HCT116 (cell line): Measurements from ENCODE around the gene MZT1. TPM values are rescaled to one million over a fixed set of nuclear protein-coding genes. Genes with fewer than 3 reads are reported as not detected.

Experiments used
- ATAC-seq: fragments of 200-7000 bp; cut with Tn5 transposase; 2 replicates; pipeline ENCODE4 v1.9.1; 2020; ENCODE audit warnings: mild to moderate bottlenecking, moderate library complexity
- BruUV-seq: library from RNA; stranded (reverse); fragments of 400-500 nt; replicated peaks from 2 replicates; lab custom pipeline; 2021; lab: Mats Ljungman, UMichigan
- CTCF ChIA-PET: fragments of 300-600 bp; sonication (Branson Sonifier 250); formaldehyde crosslinking; loops from one replicate; lab custom pipeline; 2021; ENCODE audit warnings: antibody characterized with exemption; lab: Charles Lee
- POLR2A ChIA-PET: fragments of 300-600, 350-600 bp; sonication (Branson Sonifier 250); formaldehyde crosslinking; loops from one replicate; lab custom pipeline; 2021; ENCODE audit warnings: antibody characterized with exemption; lab: Charles Lee
- RAD21 ChIA-PET, 2 experiments: fragments of 300-600 bp; sonication (Branson Sonifier 250); formaldehyde crosslinking; loops; one replicate each; lab custom pipeline; 2023; ENCODE audit warnings: low total read pairs in 2 of 2; ENCODE audit not compliant: uncharacterized antibody in 2 of 2, unreplicated experiment in 2 of 2, low non-redundant PET in 1 of 2; lab: Charles Lee
- DNase-seq: peaks from one replicate; pipeline ENCODE4 v3.0.0-alpha.2; 2010; ENCODE audit warnings: low read depth, low spot score
- H2AFZ ChIP-seq: fragments of 200-600 bp; shearing (Covaris generic), sonication (generic); 2 replicates; pipeline ENCODE4 v1.6.1; 2017; ENCODE audit warnings: low read depth, mixed run types, mixed read lengths, antibody characterized with exemption, low read length; ENCODE audit not compliant: poor library complexity, severe bottlenecking
- H3K27ac ChIP-seq: 2 replicates; pipeline ENCODE4 v1.5.1; 2012; ENCODE audit warnings: low read depth, low read length
- H3K27me3 ChIP-seq: fragments of 200-600 bp; sonication (generic); 2 replicates; pipeline ENCODE4 v1.6.1; 2016; ENCODE audit warnings: mixed run types, low read length, mixed read lengths; ENCODE audit not compliant: insufficient read depth
- H3K36me3 ChIP-seq, 2 experiments: fragments of 200-500 bp in 1 of 2; fragments of 200-600 bp in 1 of 2; sonication (Bioruptor generic) in 1 of 2; sonication (generic) in 1 of 2; 2 replicates each; pipeline versions ENCODE4 v1.5.1 to v1.6.1; 2014 to 2016; ENCODE audit warnings: low read length in 2 of 2, inconsistent platforms in 1 of 2, mixed read lengths in 1 of 2, mixed run types in 1 of 2; ENCODE audit not compliant: insufficient read depth in 2 of 2, control insufficient read depth in 1 of 2
- H3K4me1 ChIP-seq, 2 experiments: fragments of 200-600 bp in 1 of 2; sonication (generic) in 1 of 2; 2 replicates each; pipeline versions ENCODE4 v1.5.1 to v1.6.1; 2012 to 2017; ENCODE audit warnings: low read length in 2 of 2, inconsistent platforms in 1 of 2, mild to moderate bottlenecking in 1 of 2, mixed read lengths in 1 of 2, mixed run types in 1 of 2, moderate library complexity in 1 of 2; ENCODE audit not compliant: insufficient read depth in 2 of 2, control insufficient read depth in 1 of 2
- H3K4me2 ChIP-seq: fragments of 200-600 bp; sonication (generic); 2 replicates; pipeline ENCODE4 v1.6.1; 2017; ENCODE audit warnings: mixed run types, low read length, mixed read lengths
- H3K4me3 ChIP-seq, 2 experiments: fragments of 200-600 bp in 1 of 2; sonication (generic) in 1 of 2; replicated peaks in 1 of 2; 2 replicates each; pipeline ENCODE4 v1.5.1; 2011 to 2016; ENCODE audit warnings: low read length in 2 of 2, control low read depth in 1 of 2, low read depth in 1 of 2, mild to moderate bottlenecking in 1 of 2, mixed read lengths in 1 of 2, mixed run types in 1 of 2
- H3K79me2 ChIP-seq: fragments of 200-600 bp; sonication (generic); 2 replicates; pipeline ENCODE4 v1.6.1; 2017; ENCODE audit warnings: mild to moderate bottlenecking, mixed run types, low read length, moderate library complexity, mixed read lengths; ENCODE audit not compliant: insufficient read depth
- H3K9ac ChIP-seq: fragments of 200-600 bp; sonication (generic); 2 replicates; pipeline ENCODE4 v1.6.1; 2016; ENCODE audit warnings: low read length, mixed read lengths
- H3K9me2 ChIP-seq: fragments of 200-600 bp; sonication (generic), shearing (Covaris generic); 2 replicates; pipeline ENCODE4 v1.6.1; 2017; ENCODE audit warnings: mixed run types, mild to moderate bottlenecking, moderate library complexity; ENCODE audit not compliant: insufficient read depth
- H3K9me3 ChIP-seq, 2 experiments: fragments of 200-500 bp in 1 of 2; fragments of 200-600 bp in 1 of 2; sonication (Bioruptor generic) in 1 of 2; sonication (generic) in 1 of 2; 2 replicates each; pipeline ENCODE4 v1.6.1; 2014 to 2017; ENCODE audit warnings: low read length in 2 of 2, mixed read lengths in 2 of 2, inconsistent platforms in 1 of 2, low read depth in 1 of 2, mild to moderate bottlenecking in 1 of 2, mixed run types in 1 of 2, moderate library complexity in 1 of 2; ENCODE audit not compliant: control insufficient read depth in 1 of 2, insufficient read depth in 1 of 2
- H4K20me1 ChIP-seq: fragments of 200-600 bp; sonication (generic), shearing (Covaris generic); 2 replicates; pipeline ENCODE4 v1.6.1; 2017; ENCODE audit warnings: mixed run types, mild to moderate bottlenecking, moderate library complexity; ENCODE audit not compliant: insufficient read depth
- CEBPB ChIP-seq: IDR thresholded peaks from 2 replicates; pipeline ENCODE4 v1.6.1; 2012; ENCODE audit warnings: low read depth
- EGR1 ChIP-seq: IDR thresholded peaks from 2 replicates; pipeline ENCODE4 v1.6.1; 2012; ENCODE audit warnings: low read depth
- ELF1 ChIP-seq: IDR thresholded peaks from 2 replicates; pipeline ENCODE4 v1.6.1; 2012; ENCODE audit warnings: low read depth, borderline replicate concordance
- EZH2phosphoT487 ChIP-seq: fragments of 200-600 bp; IDR thresholded peaks from 2 replicates; pipeline ENCODE4 v1.6.1; 2018; ENCODE audit warnings: antibody characterized with exemption, borderline replicate concordance
- FOSL1 ChIP-seq: IDR thresholded peaks from 2 replicates; pipeline ENCODE4 v1.6.1; 2012; ENCODE audit warnings: low read depth
- JUND ChIP-seq: IDR thresholded peaks from 2 replicates; pipeline ENCODE4 v1.6.1; 2012
- POLR2AphosphoS5 ChIP-seq: IDR thresholded peaks from 2 replicates; pipeline ENCODE4 v1.6.1; 2011; ENCODE audit warnings: mild to moderate bottlenecking, low read depth, low read length, moderate library complexity
- RAD21 ChIP-seq: IDR thresholded peaks from 2 replicates; pipeline ENCODE4 v1.6.1; 2012; ENCODE audit warnings: low read depth, mild to moderate bottlenecking
- SIN3A ChIP-seq: IDR thresholded peaks from 2 replicates; pipeline ENCODE4 v1.6.1; 2012; ENCODE audit warnings: low read depth
- SP1 ChIP-seq: IDR thresholded peaks from 2 replicates; pipeline ENCODE4 v1.6.1; 2012; ENCODE audit warnings: low read depth
- SRF ChIP-seq: IDR thresholded peaks from 2 replicates; pipeline ENCODE4 v1.6.1; 2012; ENCODE audit warnings: low read depth
- YY1 ChIP-seq: IDR thresholded peaks from 2 replicates; pipeline ENCODE4 v1.6.1; 2011; ENCODE audit warnings: low read length, low read depth, moderate library complexity, mild to moderate bottlenecking; ENCODE audit not compliant: insufficient replicate concordance; ENCODE audit errors: extremely low read depth
- ZNF274 ChIP-seq: fragments of 200-500 bp; sonication (Bioruptor generic); IDR thresholded peaks from 2 replicates; pipeline ENCODE4 v1.6.1; 2014; ENCODE audit warnings: mild to moderate bottlenecking, low read depth, low read length, inconsistent platforms
- intact Hi-C: fragments of 100-400 bp; cut with micrococcal nuclease; formaldehyde crosslinking; loops from 2 replicates; pipeline ENCODE4 v1.10.0; 2022
- total RNA-seq: library from RNA; stranded (reverse); gene quantifications from one replicate; pipeline ENCODE4 v1.2.1, GENCODE V29; 2021; ENCODE audit not compliant: unreplicated experiment
- TF ChIP-seq, protein P1 (sequence below): IDR thresholded peaks from 2 replicates; pipeline ENCODE4 v1.6.1; 2012; ENCODE audit warnings: low read depth
- TF ChIP-seq, protein P2 (sequence below), 3 experiments: fragments of 200-600 bp in 1 of 3; sonication (generic) in 1 of 3; IDR thresholded peaks in 2 of 3; conservative IDR thresholded peaks in 1 of 3; 2 replicates each; pipeline ENCODE4 v1.5.1; 2012 to 2017; ENCODE audit warnings: low read depth in 2 of 3, low read length in 2 of 3, antibody characterized with exemption in 1 of 3, borderline replicate concordance in 1 of 3, control low read depth in 1 of 3, mild to moderate bottlenecking in 1 of 3, mixed read lengths in 1 of 3, mixed run types in 1 of 3, moderate library complexity in 1 of 3; ENCODE audit not compliant: insufficient read depth in 1 of 3
- TF ChIP-seq, protein P3 (sequence below): IDR thresholded peaks from 2 replicates; pipeline ENCODE4 v1.6.1; 2012
- TF ChIP-seq, protein P4 (sequence below): IDR thresholded peaks from 2 replicates; pipeline ENCODE4 v1.6.1; 2011; ENCODE audit warnings: mild to moderate bottlenecking, low read length, moderate library complexity; ENCODE audit not compliant: insufficient replicate concordance; ENCODE audit errors: extremely low read depth

The MZT1 gene
- total RNA-seq, 1 experiment from 2014 or later, result 19.0 TPM

DNA sequence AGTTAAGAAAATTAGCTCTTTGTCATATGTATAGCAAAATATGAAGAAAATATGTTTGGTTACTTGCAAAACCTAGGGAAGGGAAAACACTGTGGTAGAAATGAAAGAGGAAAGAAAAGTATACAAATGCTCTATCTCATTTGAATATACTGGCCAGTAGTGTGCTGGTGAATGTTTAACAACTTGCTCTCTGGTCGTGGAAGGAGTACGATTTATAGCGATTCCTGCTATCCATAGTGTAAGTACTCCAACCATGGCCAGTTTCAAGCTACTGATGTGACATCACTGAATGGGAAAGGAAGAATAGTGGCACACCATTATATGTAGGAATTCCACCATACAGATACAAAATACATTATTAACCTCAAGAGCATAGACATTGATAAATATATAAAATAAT, 9.6 kb upstream of the MZT1 start:
- TF ChIP-seq POLR2AphosphoS5 (no peak), SIN3A (no peak), SRF (no peak), RAD21 (no peak), YY1 (no peak), JUND (no peak), CEBPB (no peak), FOSL1 (no peak), EZH2phosphoT487 (no peak), ELF1 (no peak), EGR1 (no peak), SP1 (no peak), ZNF274 (no peak)
- TF ChIP-seq, protein P1, sequence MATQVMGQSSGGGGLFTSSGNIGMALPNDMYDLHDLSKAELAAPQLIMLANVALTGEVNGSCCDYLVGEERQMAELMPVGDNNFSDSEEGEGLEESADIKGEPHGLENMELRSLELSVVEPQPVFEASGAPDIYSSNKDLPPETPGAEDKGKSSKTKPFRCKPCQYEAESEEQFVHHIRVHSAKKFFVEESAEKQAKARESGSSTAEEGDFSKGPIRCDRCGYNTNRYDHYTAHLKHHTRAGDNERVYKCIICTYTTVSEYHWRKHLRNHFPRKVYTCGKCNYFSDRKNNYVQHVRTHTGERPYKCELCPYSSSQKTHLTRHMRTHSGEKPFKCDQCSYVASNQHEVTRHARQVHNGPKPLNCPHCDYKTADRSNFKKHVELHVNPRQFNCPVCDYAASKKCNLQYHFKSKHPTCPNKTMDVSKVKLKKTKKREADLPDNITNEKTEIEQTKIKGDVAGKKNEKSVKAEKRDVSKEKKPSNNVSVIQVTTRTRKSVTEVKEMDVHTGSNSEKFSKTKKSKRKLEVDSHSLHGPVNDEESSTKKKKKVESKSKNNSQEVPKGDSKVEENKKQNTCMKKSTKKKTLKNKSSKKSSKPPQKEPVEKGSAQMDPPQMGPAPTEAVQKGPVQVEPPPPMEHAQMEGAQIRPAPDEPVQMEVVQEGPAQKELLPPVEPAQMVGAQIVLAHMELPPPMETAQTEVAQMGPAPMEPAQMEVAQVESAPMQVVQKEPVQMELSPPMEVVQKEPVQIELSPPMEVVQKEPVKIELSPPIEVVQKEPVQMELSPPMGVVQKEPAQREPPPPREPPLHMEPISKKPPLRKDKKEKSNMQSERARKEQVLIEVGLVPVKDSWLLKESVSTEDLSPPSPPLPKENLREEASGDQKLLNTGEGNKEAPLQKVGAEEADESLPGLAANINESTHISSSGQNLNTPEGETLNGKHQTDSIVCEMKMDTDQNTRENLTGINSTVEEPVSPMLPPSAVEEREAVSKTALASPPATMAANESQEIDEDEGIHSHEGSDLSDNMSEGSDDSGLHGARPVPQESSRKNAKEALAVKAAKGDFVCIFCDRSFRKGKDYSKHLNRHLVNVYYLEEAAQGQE, result no peak
- TF ChIP-seq, protein P2, sequence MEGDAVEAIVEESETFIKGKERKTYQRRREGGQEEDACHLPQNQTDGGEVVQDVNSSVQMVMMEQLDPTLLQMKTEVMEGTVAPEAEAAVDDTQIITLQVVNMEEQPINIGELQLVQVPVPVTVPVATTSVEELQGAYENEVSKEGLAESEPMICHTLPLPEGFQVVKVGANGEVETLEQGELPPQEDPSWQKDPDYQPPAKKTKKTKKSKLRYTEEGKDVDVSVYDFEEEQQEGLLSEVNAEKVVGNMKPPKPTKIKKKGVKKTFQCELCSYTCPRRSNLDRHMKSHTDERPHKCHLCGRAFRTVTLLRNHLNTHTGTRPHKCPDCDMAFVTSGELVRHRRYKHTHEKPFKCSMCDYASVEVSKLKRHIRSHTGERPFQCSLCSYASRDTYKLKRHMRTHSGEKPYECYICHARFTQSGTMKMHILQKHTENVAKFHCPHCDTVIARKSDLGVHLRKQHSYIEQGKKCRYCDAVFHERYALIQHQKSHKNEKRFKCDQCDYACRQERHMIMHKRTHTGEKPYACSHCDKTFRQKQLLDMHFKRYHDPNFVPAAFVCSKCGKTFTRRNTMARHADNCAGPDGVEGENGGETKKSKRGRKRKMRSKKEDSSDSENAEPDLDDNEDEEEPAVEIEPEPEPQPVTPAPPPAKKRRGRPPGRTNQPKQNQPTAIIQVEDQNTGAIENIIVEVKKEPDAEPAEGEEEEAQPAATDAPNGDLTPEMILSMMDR (IDR thresholded peaks at IDR 0.05 in 2 of 3, conservative IDR thresholded peaks at IDR 0.05 in 1 of 3; ENCODE audit: borderline replicate concordance in 1 of 3, insufficient read depth in 1 of 3, low read depth in 2 of 3, low read length in 2 of 3), result no peak
- TF ChIP-seq, protein P3, sequence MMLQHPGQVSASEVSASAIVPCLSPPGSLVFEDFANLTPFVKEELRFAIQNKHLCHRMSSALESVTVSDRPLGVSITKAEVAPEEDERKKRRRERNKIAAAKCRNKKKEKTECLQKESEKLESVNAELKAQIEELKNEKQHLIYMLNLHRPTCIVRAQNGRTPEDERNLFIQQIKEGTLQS, result no peak
- TF ChIP-seq, protein P4, sequence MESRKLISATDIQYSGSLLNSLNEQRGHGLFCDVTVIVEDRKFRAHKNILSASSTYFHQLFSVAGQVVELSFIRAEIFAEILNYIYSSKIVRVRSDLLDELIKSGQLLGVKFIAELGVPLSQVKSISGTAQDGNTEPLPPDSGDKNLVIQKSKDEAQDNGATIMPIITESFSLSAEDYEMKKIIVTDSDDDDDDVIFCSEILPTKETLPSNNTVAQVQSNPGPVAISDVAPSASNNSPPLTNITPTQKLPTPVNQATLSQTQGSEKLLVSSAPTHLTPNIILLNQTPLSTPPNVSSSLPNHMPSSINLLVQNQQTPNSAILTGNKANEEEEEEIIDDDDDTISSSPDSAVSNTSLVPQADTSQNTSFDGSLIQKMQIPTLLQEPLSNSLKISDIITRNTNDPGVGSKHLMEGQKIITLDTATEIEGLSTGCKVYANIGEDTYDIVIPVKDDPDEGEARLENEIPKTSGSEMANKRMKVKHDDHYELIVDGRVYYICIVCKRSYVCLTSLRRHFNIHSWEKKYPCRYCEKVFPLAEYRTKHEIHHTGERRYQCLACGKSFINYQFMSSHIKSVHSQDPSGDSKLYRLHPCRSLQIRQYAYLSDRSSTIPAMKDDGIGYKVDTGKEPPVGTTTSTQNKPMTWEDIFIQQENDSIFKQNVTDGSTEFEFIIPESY, result no peak
- no peak for DNase-seq
- no TSS peak for BruUV-seq
- peaks cover 31 to 41% of the 10 kb centered on the region in 2 experiments; a peak in 3 of 4 replicates for H3K36me3 ChIP-seq
- H3K9me2 ChIP-seq, result no peaks in the 10 kb centered on the region
- no peaks in the 10 kb centered on the region for H3K9me3 ChIP-seq
- POLR2A ChIA-PET, result no interaction called here
- RAD21 ChIA-PET, result no interaction called here
- H3K79me2 ChIP-seq, result peaks cover 98% of the 10 kb centered on the region
- H3K27me3 ChIP-seq, result no peaks in the 10 kb centered on the region
- intact Hi-C loops, result no loop called here
- CTCF ChIA-PET, result no interaction called here
- H3K27ac ChIP-seq, result no peak overlapping the region
- no peaks in the 10 kb centered on the region for H4K20me1 ChIP-seq
- H3K9ac ChIP-seq, result no peak overlapping the region
- no peak overlapping the region for H2AFZ ChIP-seq
- no peak for ATAC-seq
- H3K4me1 ChIP-seq, result no peaks in the 10 kb centered on the region
- H3K4me3 ChIP-seq, result no peak overlapping the region
- H3K4me2 ChIP-seq, result no peak overlapping the region
